SK-N-SH treated with all-trans-retinoic acid at 6 μM for 48 hours (cell line): ENCODE data around the gene CCDC87.

Experiments
- ATAC-seq: fragments of 200-7000 bp; cut with Tn5 transposase; 3 replicates; pipeline ENCODE4 v1.9.1; 2020; ENCODE audit warnings: mild to moderate bottlenecking, moderate library complexity
- ARNTL ChIP-seq: fragments of 450-650 bp; formaldehyde crosslinking; IDR thresholded peaks from 2 replicates; pipeline ENCODE4 v1.5.0; 2020; ENCODE audit warnings: low read depth, mild to moderate bottlenecking, moderate library complexity, borderline replicate concordance
- BACH2 ChIP-seq: fragments of 250-450 bp; sonication (Bioruptor Pico); IDR thresholded peaks from 2 replicates; pipeline ENCODE4 v1.9.0; 2021; ENCODE audit warnings: mild to moderate bottlenecking, borderline replicate concordance
- CREB5 ChIP-seq: fragments of 250-450 bp; sonication (Bioruptor Pico); IDR thresholded peaks from 2 replicates; pipeline ENCODE4 v1.5.1; 2020; ENCODE audit warnings: low read depth, mild to moderate bottlenecking, moderate library complexity
- CSDC2 ChIP-seq: fragments of 250-450 bp; sonication (Bioruptor Pico); IDR thresholded peaks from 2 replicates; pipeline ENCODE4 v1.5.0; 2020; ENCODE audit warnings: mild to moderate bottlenecking, moderate library complexity
- ESRRG ChIP-seq: fragments of 250-450 bp; sonication (Bioruptor Pico); IDR thresholded peaks from 2 replicates; pipeline ENCODE4 v1.6.1; 2021; ENCODE audit warnings: mild to moderate bottlenecking
- GLIS3 ChIP-seq: fragments of 250-450 bp; sonication (Bioruptor Pico); IDR thresholded peaks from 2 replicates; pipeline ENCODE4 v1.5.0; 2020; ENCODE audit warnings: mild to moderate bottlenecking, moderate library complexity
- ISL1 ChIP-seq: fragments of 250-450 bp; sonication (Bioruptor Pico); IDR thresholded peaks from 2 replicates; pipeline ENCODE4 v2.1.2; 2022; ENCODE audit warnings: mild to moderate bottlenecking, moderate library complexity
- OSR1 ChIP-seq: fragments of 250-450 bp; sonication (Bioruptor Pico); IDR thresholded peaks from 2 replicates; pipeline ENCODE4 v1.8.0; 2022; ENCODE audit warnings: moderate library complexity, mild to moderate bottlenecking, inconsistent platforms
- PATZ1 ChIP-seq: fragments of 250-450 bp; sonication (Bioruptor Pico); IDR thresholded peaks from 2 replicates; pipeline ENCODE4 v1.8.0; 2020; ENCODE audit warnings: mild to moderate bottlenecking, moderate library complexity, borderline replicate concordance
- POU6F1 ChIP-seq: fragments of 250-450 bp; sonication (Bioruptor Pico); IDR thresholded peaks from 2 replicates; pipeline ENCODE4 v1.8.0; 2021; ENCODE audit warnings: low read depth, mild to moderate bottlenecking, moderate library complexity, borderline replicate concordance
- PPARA ChIP-seq: fragments of 250-450 bp; sonication (Bioruptor Pico); IDR thresholded peaks from 2 replicates; pipeline ENCODE4 v1.5.0; 2020; ENCODE audit warnings: mild to moderate bottlenecking, borderline replicate concordance
- RARB ChIP-seq: fragments of 250-450 bp; sonication (Bioruptor Pico); IDR thresholded peaks from 2 replicates; pipeline ENCODE4 v1.8.0; 2021; ENCODE audit warnings: mild to moderate bottlenecking, moderate library complexity
- SNAI2 ChIP-seq: fragments of 250-450 bp; sonication (Bioruptor Pico); IDR thresholded peaks from 2 replicates; pipeline ENCODE4 v1.5.0; 2020; ENCODE audit warnings: mild to moderate bottlenecking, moderate library complexity
- TCF4 ChIP-seq: fragments of 250-450 bp; sonication (Bioruptor Pico); IDR thresholded peaks from 2 replicates; pipeline ENCODE4 v1.8.0; 2021; ENCODE audit warnings: mild to moderate bottlenecking, moderate library complexity, borderline replicate concordance
- ZC3H10 ChIP-seq: fragments of 250-450 bp; sonication (Bioruptor Pico); IDR thresholded peaks from 2 replicates; pipeline ENCODE4 v1.5.1; 2021; ENCODE audit warnings: mild to moderate bottlenecking, moderate library complexity
- ZFP3 ChIP-seq: fragments of 250-450 bp; sonication (Bioruptor Pico); IDR thresholded peaks from 2 replicates; pipeline ENCODE4 v1.5.0; 2020; ENCODE audit warnings: mild to moderate bottlenecking, moderate library complexity
- ZFP30 ChIP-seq: fragments of 450-650 bp; formaldehyde crosslinking; IDR thresholded peaks from 2 replicates; pipeline ENCODE4 v1.5.0; 2022; ENCODE audit warnings: mild to moderate bottlenecking, moderate library complexity
- ZNF565 ChIP-seq: fragments of 450-650 bp; formaldehyde crosslinking; conservative IDR thresholded peaks from 2 replicates; pipeline ENCODE4 v1.5.0; 2020; ENCODE audit warnings: low read depth, mild to moderate bottlenecking, moderate library complexity
- ZNF70 ChIP-seq: fragments of 450-650 bp; formaldehyde crosslinking; IDR thresholded peaks from 2 replicates; pipeline ENCODE4 v1.5.0; 2020; ENCODE audit warnings: mild to moderate bottlenecking, moderate library complexity
- ZNF8 ChIP-seq: fragments of 450-650 bp; formaldehyde crosslinking; IDR thresholded peaks from 2 replicates; pipeline ENCODE4 v1.5.0; 2020; ENCODE audit warnings: mild to moderate bottlenecking, moderate library complexity
- TF ChIP-seq, protein P1 (sequence below): fragments of 250-450 bp; sonication (Bioruptor Pico); IDR thresholded peaks from 2 replicates; pipeline ENCODE4 v1.5.1; 2021; ENCODE audit warnings: mild to moderate bottlenecking, moderate library complexity
- TF ChIP-seq, protein P2 (sequence below): fragments of 250-450 bp; sonication (Bioruptor Pico); IDR thresholded peaks from 2 replicates; pipeline ENCODE4 v1.5.0; 2020; ENCODE audit warnings: mild to moderate bottlenecking, moderate library complexity

The CCDC87 gene

DNA sequence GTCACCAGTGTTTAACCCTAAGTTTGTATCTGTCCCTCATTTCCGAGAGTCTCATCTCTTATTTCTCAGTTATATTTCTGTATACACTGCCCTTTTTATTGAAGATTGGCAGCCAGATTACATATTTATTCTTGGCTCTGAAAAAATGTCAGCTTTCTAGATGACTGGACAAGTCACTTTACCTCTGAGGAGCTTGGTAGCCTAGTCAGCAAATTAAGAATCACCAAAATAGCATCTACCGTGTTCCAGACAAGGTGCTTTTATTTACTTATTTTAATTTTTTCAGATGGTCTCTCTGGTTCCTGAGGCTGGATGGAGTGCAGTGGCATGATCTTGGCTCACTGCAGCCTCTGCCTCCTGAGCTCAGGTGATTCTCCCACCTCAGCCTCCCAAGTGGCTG lies 40.1 kb upstream of the CCDC87 start:
- no peak for ATAC-seq

DNA sequence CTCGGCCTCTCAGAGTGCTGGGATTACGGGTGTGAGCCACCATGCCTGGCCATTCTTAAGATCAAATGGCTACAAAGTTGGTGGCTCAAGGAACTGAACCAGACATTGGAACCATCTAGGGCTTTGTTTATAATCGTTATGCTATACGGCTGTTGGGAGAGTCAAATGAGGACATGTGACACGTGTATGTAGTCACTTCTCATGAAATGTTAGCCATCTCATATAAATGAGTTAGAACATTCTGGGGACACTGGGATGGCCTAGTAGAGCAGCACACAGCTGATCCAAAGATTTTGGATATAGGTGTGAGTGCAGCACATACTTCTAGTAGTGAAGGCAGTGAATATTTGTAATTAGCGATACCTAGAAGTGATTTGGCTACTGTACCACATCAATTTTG lies 39.0 kb upstream of the CCDC87 start:
- TF ChIP-seq ESRRG (no peak), SNAI2 (CRISPR knock-in tag) (no peak), POU6F1 (CRISPR knock-in tag) (no peak)
- no peak for ATAC-seq

More for the DNA sequence above, 40.1 kb upstream of the CCDC87 start:
- TF ChIP-seq ZNF565 (CRISPR knock-in tag), result no peak
- TF ChIP-seq ZNF8 (CRISPR knock-in tag), result no peak
- no peak for TF ChIP-seq ZFP30 (CRISPR knock-in tag)
- TF ChIP-seq ZC3H10 (CRISPR knock-in tag), result no peak
- no peak for TF ChIP-seq ISL1
- no peak for TF ChIP-seq ZNF70 (CRISPR knock-in tag)
- no peak for TF ChIP-seq BACH2 (CRISPR knock-in tag)
- no peak for TF ChIP-seq CSDC2
- no peak for TF ChIP-seq TCF4 (CRISPR knock-in tag)

DNA sequence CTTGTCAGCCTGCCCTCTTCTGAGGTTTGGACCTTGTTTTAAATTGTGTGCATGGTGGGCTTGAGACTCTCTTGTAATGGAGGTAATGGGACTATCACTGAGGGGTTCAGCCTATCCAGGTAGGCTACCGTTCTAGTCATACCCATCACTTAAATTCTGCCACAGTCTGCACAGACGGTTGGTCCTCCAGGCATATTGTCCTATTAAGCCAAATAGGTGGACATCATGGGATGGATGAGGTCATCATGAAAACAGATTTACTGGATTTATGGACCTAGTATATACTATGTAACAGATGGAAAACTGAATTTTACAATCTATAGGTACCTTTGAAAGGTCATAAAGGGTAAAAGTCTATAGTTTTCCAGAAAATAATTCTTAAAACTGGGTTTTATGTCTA lies 36.5 kb upstream of the CCDC87 start:
- TF ChIP-seq TCF4 (CRISPR knock-in tag) (no peak), ZFP3 (CRISPR knock-in tag) (no peak), GLIS3 (CRISPR knock-in tag) (no peak)
- ATAC-seq, result no peak

- no peak for TF ChIP-seq RARB (CRISPR knock-in tag)
- TF ChIP-seq POU6F1 (CRISPR knock-in tag), result no peak
- TF ChIP-seq ISL1, result no peak
- TF ChIP-seq, protein P1, sequence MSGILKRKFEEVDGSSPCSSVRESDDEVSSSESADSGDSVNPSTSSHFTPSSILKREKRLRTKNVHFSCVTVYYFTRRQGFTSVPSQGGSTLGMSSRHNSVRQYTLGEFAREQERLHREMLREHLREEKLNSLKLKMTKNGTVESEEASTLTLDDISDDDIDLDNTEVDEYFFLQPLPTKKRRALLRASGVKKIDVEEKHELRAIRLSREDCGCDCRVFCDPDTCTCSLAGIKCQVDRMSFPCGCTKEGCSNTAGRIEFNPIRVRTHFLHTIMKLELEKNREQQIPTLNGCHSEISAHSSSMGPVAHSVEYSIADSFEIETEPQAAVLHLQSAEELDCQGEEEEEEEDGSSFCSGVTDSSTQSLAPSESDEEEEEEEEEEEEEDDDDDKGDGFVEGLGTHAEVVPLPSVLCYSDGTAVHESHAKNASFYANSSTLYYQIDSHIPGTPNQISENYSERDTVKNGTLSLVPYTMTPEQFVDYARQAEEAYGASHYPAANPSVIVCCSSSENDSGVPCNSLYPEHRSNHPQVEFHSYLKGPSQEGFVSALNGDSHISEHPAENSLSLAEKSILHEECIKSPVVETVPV (CRISPR knock-in tag), result no peak
- TF ChIP-seq ZFP3 (CRISPR knock-in tag), result no peak
- no peak for TF ChIP-seq ZNF565 (CRISPR knock-in tag)
- TF ChIP-seq SNAI2 (CRISPR knock-in tag), result no peak
- no peak for TF ChIP-seq ZNF70 (CRISPR knock-in tag)
- TF ChIP-seq ESRRG, result no peak
- no peak for TF ChIP-seq OSR1 (CRISPR knock-in tag)
- ATAC-seq, result no peak
These were observed 35.3 kb upstream of the CCDC87 start for GRCh38 chr11:66628061-66628603.

- TF ChIP-seq ISL1 (no peak), OSR1 (CRISPR knock-in tag) (no peak), ZFP3 (CRISPR knock-in tag) (no peak), ARNTL (CRISPR knock-in tag) (no peak), GLIS3 (CRISPR knock-in tag) (no peak), ZC3H10 (CRISPR knock-in tag) (no peak), PPARA (CRISPR knock-in tag) (no peak)
- ATAC-seq, result no peak
These were observed 34.1 kb upstream of the CCDC87 start for GRCh38 chr11:66626926-66627325.

DNA sequence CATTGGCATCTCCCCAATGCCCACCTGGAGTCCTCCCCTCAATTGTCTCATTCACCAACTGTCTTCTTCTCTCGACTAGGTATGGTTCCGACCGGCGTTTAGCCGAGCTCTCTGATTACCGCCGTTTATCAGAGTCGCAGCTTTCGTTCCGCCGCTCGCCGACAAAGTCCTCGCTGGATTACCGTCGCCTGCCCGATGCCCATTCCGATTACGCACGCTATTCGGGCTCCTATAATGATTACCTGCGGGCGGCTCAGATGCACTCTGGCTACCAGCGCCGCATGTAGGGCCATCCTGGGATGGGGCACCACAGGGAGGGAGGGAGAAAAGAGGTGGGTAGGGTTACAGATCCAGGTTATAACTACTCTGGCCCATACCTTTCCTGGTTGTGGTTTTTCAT lies 33.5 kb upstream of the CCDC87 start:
- no peak for ATAC-seq
- TF ChIP-seq ZFP30 (CRISPR knock-in tag) (no peak), PATZ1 (CRISPR knock-in tag) (no peak), CREB5 (CRISPR knock-in tag) (no peak), ZNF565 (CRISPR knock-in tag) (no peak), ZNF8 (CRISPR knock-in tag) (no peak), OSR1 (CRISPR knock-in tag) (no peak), ZC3H10 (CRISPR knock-in tag) (no peak)
- TF ChIP-seq, protein P2, sequence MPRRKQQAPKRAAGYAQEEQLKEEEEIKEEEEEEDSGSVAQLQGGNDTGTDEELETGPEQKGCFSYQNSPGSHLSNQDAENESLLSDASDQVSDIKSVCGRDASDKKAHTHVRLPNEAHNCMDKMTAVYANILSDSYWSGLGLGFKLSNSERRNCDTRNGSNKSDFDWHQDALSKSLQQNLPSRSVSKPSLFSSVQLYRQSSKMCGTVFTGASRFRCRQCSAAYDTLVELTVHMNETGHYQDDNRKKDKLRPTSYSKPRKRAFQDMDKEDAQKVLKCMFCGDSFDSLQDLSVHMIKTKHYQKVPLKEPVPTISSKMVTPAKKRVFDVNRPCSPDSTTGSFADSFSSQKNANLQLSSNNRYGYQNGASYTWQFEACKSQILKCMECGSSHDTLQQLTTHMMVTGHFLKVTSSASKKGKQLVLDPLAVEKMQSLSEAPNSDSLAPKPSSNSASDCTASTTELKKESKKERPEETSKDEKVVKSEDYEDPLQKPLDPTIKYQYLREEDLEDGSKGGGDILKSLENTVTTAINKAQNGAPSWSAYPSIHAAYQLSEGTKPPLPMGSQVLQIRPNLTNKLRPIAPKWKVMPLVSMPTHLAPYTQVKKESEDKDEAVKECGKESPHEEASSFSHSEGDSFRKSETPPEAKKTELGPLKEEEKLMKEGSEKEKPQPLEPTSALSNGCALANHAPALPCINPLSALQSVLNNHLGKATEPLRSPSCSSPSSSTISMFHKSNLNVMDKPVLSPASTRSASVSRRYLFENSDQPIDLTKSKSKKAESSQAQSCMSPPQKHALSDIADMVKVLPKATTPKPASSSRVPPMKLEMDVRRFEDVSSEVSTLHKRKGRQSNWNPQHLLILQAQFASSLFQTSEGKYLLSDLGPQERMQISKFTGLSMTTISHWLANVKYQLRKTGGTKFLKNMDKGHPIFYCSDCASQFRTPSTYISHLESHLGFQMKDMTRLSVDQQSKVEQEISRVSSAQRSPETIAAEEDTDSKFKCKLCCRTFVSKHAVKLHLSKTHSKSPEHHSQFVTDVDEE, result no peak
